RWPE2 (cell line): Measurements from ENCODE around the gene NSMF.

Source experiments
- ATAC-seq: fragments of 200-7000 bp; cut with Tn5 transposase; 3 replicates; pipeline ENCODE4 v1.9.1; 2021; ENCODE audit warnings: low read depth
- DNase-seq: peaks from one replicate; pipeline ENCODE4 v3.0.0-alpha.2; 2020; ENCODE audit warnings: low spot score
- H3K27ac ChIP-seq: fragments of 450-650 bp; 2 replicates; pipeline ENCODE4 v1.5.1; 2017; ENCODE audit warnings: mild to moderate bottlenecking; ENCODE audit not compliant: poor library complexity, severe bottlenecking
- H3K27me3 ChIP-seq: fragments of 250-450 bp; sonication (Bioruptor Pico); 2 replicates; pipeline ENCODE4 v1.5.1; 2021; ENCODE audit warnings: mild to moderate bottlenecking, moderate library complexity; ENCODE audit not compliant: insufficient read depth, poor library complexity, severe bottlenecking
- H3K36me3 ChIP-seq: fragments of 250-450 bp; sonication (Bioruptor Pico); 2 replicates; pipeline ENCODE4 v1.5.1; 2020; ENCODE audit warnings: low read depth, mild to moderate bottlenecking, moderate library complexity
- H3K4me1 ChIP-seq: fragments of 250-450 bp; sonication (Bioruptor Pico); 2 replicates; pipeline ENCODE4 v1.5.1; 2021; ENCODE audit warnings: mild to moderate bottlenecking, moderate library complexity; ENCODE audit not compliant: insufficient read depth, poor library complexity, severe bottlenecking
- H3K4me3 ChIP-seq: fragments of 250-450 bp; sonication (Bioruptor Pico); 2 replicates; pipeline ENCODE4 v1.5.1; 2021; ENCODE audit warnings: mild to moderate bottlenecking, moderate library complexity; ENCODE audit not compliant: severe bottlenecking
- H3K9me3 ChIP-seq: fragments of 250-450 bp; sonication (Bioruptor Pico); 2 replicates; pipeline ENCODE4 v1.5.1; 2021; ENCODE audit warnings: mild to moderate bottlenecking, moderate library complexity; ENCODE audit not compliant: severe bottlenecking
- TF ChIP-seq, protein P1 (sequence below): fragments of 450-650 bp; IDR thresholded peaks from one replicate; pipeline ENCODE4 v1.5.1; 2017; ENCODE audit warnings: mild to moderate bottlenecking, moderate library complexity; ENCODE audit not compliant: poor library complexity, severe bottlenecking

The NSMF gene

DNA sequence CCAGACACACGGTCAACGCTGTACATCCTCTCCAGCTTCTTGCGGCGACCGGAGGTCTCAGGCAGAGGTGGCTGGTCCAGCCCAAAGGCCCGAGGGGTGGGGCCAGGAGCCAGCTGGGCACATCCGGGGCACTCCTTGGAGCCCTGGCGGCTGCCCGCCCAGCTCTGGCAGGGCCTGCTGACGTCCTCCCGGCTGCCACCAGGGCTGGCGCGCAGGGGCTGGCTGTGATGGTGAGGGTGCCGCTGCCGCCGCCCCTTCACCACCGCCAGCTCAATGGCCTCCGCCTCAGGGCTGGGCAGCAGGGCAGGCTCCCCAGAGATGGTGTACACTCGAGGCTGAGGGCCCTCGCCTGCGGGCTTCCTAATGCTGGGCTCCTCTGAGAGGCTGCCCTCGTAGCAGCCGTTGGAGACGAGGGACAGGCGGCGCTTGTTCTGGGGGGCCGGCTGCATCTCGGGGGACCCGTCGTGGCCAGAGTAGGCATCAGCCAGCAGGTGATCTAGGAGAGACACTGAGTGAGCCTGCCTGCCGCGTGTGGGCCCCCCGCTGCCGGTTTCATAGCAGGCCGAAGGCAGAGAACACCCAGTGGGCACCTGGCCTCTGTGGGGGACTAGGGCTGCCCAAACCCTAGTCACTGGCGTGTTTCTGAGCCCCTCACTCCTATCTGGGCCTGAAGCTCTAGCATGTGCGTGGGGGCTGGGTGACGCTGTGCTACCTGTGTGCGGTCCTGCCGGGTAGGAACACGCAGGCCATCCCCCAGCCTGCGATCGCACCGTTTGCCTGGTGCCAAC is 1.5 kb downstream of the NSMF start:
- DNase-seq (peak; percentile 52), ATAC-seq (no peak)
- TF ChIP-seq, protein P1, sequence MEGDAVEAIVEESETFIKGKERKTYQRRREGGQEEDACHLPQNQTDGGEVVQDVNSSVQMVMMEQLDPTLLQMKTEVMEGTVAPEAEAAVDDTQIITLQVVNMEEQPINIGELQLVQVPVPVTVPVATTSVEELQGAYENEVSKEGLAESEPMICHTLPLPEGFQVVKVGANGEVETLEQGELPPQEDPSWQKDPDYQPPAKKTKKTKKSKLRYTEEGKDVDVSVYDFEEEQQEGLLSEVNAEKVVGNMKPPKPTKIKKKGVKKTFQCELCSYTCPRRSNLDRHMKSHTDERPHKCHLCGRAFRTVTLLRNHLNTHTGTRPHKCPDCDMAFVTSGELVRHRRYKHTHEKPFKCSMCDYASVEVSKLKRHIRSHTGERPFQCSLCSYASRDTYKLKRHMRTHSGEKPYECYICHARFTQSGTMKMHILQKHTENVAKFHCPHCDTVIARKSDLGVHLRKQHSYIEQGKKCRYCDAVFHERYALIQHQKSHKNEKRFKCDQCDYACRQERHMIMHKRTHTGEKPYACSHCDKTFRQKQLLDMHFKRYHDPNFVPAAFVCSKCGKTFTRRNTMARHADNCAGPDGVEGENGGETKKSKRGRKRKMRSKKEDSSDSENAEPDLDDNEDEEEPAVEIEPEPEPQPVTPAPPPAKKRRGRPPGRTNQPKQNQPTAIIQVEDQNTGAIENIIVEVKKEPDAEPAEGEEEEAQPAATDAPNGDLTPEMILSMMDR: no peak
- Histone ChIP-seq H3K4me3 (peak overlapping the region; percentile 69), H3K9me3 (no peaks in the 10 kb centered on the region), H3K27ac (no peak overlapping the region), H3K27me3 (no peaks in the 10 kb centered on the region), H3K36me3 (peaks cover 28% of the 10 kb centered on the region), H3K4me1 (no peaks in the 10 kb centered on the region)

DNA sequence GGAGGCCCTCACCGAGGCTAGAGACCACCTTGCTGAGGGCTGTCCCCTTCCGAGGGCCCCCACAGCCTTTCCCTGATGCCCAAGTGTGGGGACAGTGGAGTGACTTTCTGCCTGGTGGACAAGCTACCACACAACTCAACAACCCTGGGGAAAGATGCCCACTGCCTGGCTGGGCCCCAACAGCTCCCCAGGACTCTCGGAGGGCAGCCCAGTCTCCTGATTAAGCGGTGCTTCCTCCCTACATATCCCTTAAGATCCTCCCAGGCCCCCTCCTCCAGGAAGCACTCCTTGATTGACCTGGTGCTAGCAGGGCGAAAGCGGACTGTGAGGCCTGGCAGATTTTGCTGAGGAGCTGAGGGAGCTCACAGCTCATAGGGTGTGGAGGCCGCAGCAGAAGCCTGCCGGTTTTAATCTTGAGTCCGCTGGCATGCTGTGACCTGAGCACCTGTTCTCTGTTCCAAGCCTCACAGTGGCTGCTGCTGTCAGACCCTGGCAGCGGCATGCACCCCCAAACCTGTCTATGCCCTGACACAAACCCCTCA is 2.2 kb downstream of the NSMF start:
- no peak for DNase-seq
- Histone ChIP-seq H3K9me3 (no peaks in the 10 kb centered on the region), H3K27me3 (no peaks in the 10 kb centered on the region), H3K4me3 (no peak overlapping the region), H3K36me3 (peaks cover 32% of the 10 kb centered on the region), H3K27ac (no peak overlapping the region), H3K4me1 (no peaks in the 10 kb centered on the region)
- ATAC-seq: no peak
- TF ChIP-seq, protein P1: no peak

DNA sequence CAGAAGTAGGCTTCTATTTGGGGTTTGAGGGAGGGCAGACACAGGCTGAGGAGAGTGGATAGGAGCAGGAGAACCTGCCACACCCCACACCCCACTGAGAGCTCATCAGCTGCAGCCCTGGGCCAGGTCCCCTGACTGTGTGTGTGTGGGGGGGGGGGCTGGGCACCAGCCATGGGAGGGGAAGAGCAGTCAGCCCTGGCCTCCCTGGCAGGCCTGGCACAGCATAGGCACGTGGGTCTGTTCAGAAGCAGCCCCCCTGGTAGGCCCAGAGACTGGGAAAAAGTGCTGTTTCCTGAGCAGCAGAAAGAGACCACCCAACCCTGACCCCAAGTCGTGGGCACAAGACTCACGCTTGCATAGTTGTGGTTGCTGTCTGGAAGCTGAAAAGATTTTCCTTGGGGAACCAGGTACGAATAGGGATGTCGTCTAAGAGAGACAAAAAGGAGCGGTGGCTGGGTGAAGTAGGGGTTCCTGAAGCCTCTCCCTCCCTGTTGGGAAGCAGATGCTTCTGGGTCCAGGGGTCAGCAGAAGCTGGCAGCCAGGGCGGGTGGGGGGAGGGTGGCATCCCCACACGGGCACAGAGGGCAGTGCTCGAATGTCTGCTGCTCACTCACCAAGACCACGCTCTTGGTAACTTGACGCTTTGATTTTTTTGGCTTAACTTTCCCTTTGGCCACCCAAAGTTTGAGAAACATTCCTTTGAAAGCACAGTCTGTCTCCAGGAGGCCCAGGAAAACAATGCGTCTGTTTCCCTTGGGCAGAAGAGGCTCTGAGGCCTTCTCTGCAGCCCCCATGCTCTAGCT is 2.9 kb downstream of the NSMF start:
- Histone ChIP-seq H3K4me1 (no peaks in the 10 kb centered on the region), H3K36me3 (peaks cover 32% of the 10 kb centered on the region), H3K27me3 (no peaks in the 10 kb centered on the region), H3K4me3 (no peak overlapping the region), H3K27ac (no peak overlapping the region), H3K9me3 (no peaks in the 10 kb centered on the region)
- TF ChIP-seq, protein P1: no peak
- ATAC-seq: no peak
- no peak for DNase-seq

DNA sequence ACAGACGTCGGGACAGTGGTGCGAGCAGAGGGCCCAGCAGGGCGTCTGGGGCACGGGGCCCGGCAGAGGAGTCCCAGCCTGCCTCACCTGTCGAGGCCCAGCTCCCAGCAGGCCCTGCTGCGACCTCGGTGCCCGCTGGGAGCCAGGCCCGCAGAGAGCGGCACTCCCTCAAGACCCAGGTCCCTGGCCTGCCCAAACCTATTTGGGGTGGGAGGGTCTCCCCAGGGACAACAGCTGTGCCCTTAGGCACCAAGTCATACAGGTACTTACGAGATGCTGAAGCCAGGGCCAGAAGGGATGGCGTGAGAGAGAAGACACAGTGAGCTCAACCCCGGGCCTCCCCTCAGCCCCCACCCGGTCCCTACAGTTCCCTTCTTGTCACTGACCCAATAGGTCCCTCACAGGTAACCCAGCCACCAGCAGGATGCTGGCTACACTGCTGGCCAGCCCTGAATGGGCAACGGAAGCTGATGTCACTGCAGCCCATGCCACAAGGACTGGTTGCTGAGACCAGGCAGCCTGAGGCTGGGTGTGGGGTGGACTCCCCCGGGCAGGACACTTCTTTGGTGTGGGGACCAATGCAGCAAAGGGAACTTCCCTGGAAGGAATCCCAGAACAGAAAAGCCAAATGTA is 3.7 kb downstream of the NSMF start:
- DNase-seq (peak; percentile 61), ATAC-seq (no peak)
- TF ChIP-seq, protein P1: no peak
- Histone ChIP-seq H3K4me1 (no peaks in the 10 kb centered on the region), H3K27me3 (no peaks in the 10 kb centered on the region), H3K4me3 (no peak overlapping the region), H3K9me3 (no peaks in the 10 kb centered on the region), H3K36me3 (peaks cover 32% of the 10 kb centered on the region), H3K27ac (no peak overlapping the region)
